Measurements from ENCODE around the gene ARHGAP32. TPM values are rescaled to one million over a fixed set of nuclear protein-coding genes. Genes with fewer than 3 reads are reported as not detected.

Gene ARHGAP32
- total RNA-seq, 3 donors from 2014 or later = 44.2 to 95.5 (median 62.0) TPM

GRCh38 chr11:128964463-128964930, 227.6 kb downstream of the ARHGAP32 start:
- no peak for TF ChIP-seq CTCF (IDR thresholded peaks at IDR 0.05)
- intact Hi-C loops (cut with DNase I, micrococcal nuclease) = loop anchor here in 1 of 2 donors (5.0 kb wide), 1 partner anchor 82 kb away; no protein-coding TSS in a partner anchor
- Histone ChIP-seq H3K36me3 (ENCODE audit: low read depth) (no peaks in the 10 kb centered on the region), H3K9me3 (no peaks in the 10 kb centered on the region), H3K4me1 (ENCODE audit: low read depth) (no peaks in the 10 kb centered on the region), H3K4me3 (no peak overlapping the region)
- DNase-seq (no peak), ATAC-seq (no peak)

GRCh38 chr11:128963744-128964325, 228.3 kb downstream of the ARHGAP32 start:
- Histone ChIP-seq H3K9me3 (no peaks in the 10 kb centered on the region), H3K4me3 (no peak overlapping the region), H3K36me3 (ENCODE audit: low read depth) (no peaks in the 10 kb centered on the region), H3K4me1 (ENCODE audit: low read depth) (no peaks in the 10 kb centered on the region)
- no peak for ATAC-seq
- intact Hi-C loops (cut with DNase I, micrococcal nuclease) = loop anchor here in 1 of 2 donors (5.0 kb wide), 1 partner anchor 82 kb away; no protein-coding TSS in a partner anchor
- no peak for TF ChIP-seq CTCF (IDR thresholded peaks at IDR 0.05)
- DNase-seq = no peak

GRCh38 chr11:128962896-128963295, 229.2 kb downstream of the ARHGAP32 start:
- H3K4me1 ChIP-seq (ENCODE audit: low read depth) = no peaks in the 10 kb centered on the region
- TF ChIP-seq CTCF (IDR thresholded peaks at IDR 0.05) = no peak
- H3K4me3 ChIP-seq = no peak overlapping the region
- no peak for DNase-seq
- H3K9me3 ChIP-seq = no peaks in the 10 kb centered on the region
- intact Hi-C loops (cut with DNase I, micrococcal nuclease) = loop anchor here in 1 of 2 donors (5.0 kb wide), 1 partner anchor 81 kb away; no protein-coding TSS in a partner anchor
- no peaks in the 10 kb centered on the region for H3K36me3 ChIP-seq (ENCODE audit: low read depth)
- no peak for ATAC-seq

- Histone ChIP-seq H3K9me3 (no peaks in the 10 kb centered on the region), H3K4me1 (ENCODE audit: low read depth) (no peaks in the 10 kb centered on the region), H3K4me3 (no peak overlapping the region), H3K36me3 (ENCODE audit: low read depth) (no peaks in the 10 kb centered on the region)
- intact Hi-C loops (cut with DNase I, micrococcal nuclease) = loop anchor here in 1 of 2 donors (5.0 kb wide), 1 partner anchor 79 kb away; no protein-coding TSS in a partner anchor
- ATAC-seq = no peak
- no peak for TF ChIP-seq CTCF (IDR thresholded peaks at IDR 0.05)
- DNase-seq = no peak
Observed at GRCh38 chr11:128961645-128962044, 230.5 kb downstream of the ARHGAP32 start.

- no peaks in the 10 kb centered on the region for H3K36me3 ChIP-seq (ENCODE audit: low read depth)
- H3K4me1 ChIP-seq (ENCODE audit: low read depth) = no peaks in the 10 kb centered on the region
- ATAC-seq = peak; percentile 17
- no peak for TF ChIP-seq CTCF (IDR thresholded peaks at IDR 0.05)
- no peak overlapping the region for H3K4me3 ChIP-seq
- DNase-seq = no peak
- no peaks in the 10 kb centered on the region for H3K9me3 ChIP-seq
- intact Hi-C loops (cut with DNase I, micrococcal nuclease) = loop anchor here in 1 of 2 donors (2.0 kb wide), 1 partner anchor 72 kb away; no protein-coding TSS in a partner anchor
Observed at GRCh38 chr11:128957202-128957482, 235.0 kb downstream of the ARHGAP32 start.
